ENCODE measurements around the gene MZT2A.
"Not testable (repeated sequence)": the region's sequence is repeated elsewhere in the genome, so short reads cannot be mapped to it uniquely, and the experiment has no call there.

MZT2A gene
- total RNA-seq, result 23.2 to 47.8 reads per million in 2 donors

- peak; percentile 47 for DNase-seq
These were observed at the start of gene MZT2A for GRCh38 chr2:131492015-131492417. Gene MZT2A (minus strand): TSS chr2:131492397. CDS start chr2:131492376, 21 bp downstream.

GRCh38 chr2:131538856-131539255 lies 46.7 kb upstream of the MZT2A start:
- DNase-seq, result not testable (repeated sequence)

GRCh38 chr2:131536841-131537240 lies 44.6 kb upstream of the MZT2A start:
- not testable (repeated sequence) for DNase-seq

- DNase-seq, result not testable (repeated sequence)
These were observed 44.0 kb upstream of the MZT2A start for GRCh38 chr2:131535951-131536826.

- no peak for DNase-seq
These were observed 43.3 kb upstream of the MZT2A start for GRCh38 chr2:131535526-131535925.

- DNase-seq, result not testable (repeated sequence)
These were observed 42.8 kb upstream of the MZT2A start for GRCh38 chr2:131534965-131535364.

- DNase-seq, result not testable (repeated sequence)
These were observed 42.1 kb upstream of the MZT2A start for GRCh38 chr2:131534317-131534672.

- DNase-seq, result not testable (repeated sequence)
These were observed 41.6 kb upstream of the MZT2A start for GRCh38 chr2:131533609-131534316.

- DNase-seq, result not testable (repeated sequence)
These were observed 40.8 kb upstream of the MZT2A start for GRCh38 chr2:131532723-131533608.

GRCh38 chr2:131531547-131532185 lies 39.5 kb upstream of the MZT2A start:
- not testable (repeated sequence) for DNase-seq

GRCh38 chr2:131530626-131531344 lies 38.6 kb upstream of the MZT2A start:
- DNase-seq, result not testable (repeated sequence)

GRCh38 chr2:131529864-131530445 lies 37.8 kb upstream of the MZT2A start:
- not testable (repeated sequence) for DNase-seq

- not testable (repeated sequence) for DNase-seq
These were observed 37.0 kb upstream of the MZT2A start for GRCh38 chr2:131528981-131529863.

- peak; percentile 72 for DNase-seq
These were observed 35.2 kb upstream of the MZT2A start, which contains the start of gene CCDC74A for GRCh38 chr2:131527131-131528001. Gene CCDC74A (plus strand): TSS chr2:131527888. CDS start chr2:131527971, 83 bp downstream.

- DNase-seq, result not testable (repeated sequence)
These were observed 33.1 kb upstream of the MZT2A start for GRCh38 chr2:131525256-131525655.

GRCh38 chr2:131521961-131522781 lies 30.0 kb upstream of the MZT2A start:
- no peak for DNase-seq

- not testable (repeated sequence) for DNase-seq
These were observed 29.3 kb upstream of the MZT2A start for GRCh38 chr2:131521524-131521923.

- DNase-seq, result no peak
These were observed 28.3 kb upstream of the MZT2A start for GRCh38 chr2:131520526-131520925.

Data from activated gamma-delta T cell (primary cell).